Sigmoid colon (tissue), 7 donors: ENCODE results near the gene NFIB. TPM values are rescaled to one million over a fixed set of nuclear protein-coding genes. Genes with fewer than 3 reads are reported as not detected.

Experiments
- DNase-seq: peaks from one replicate; pipeline ENCODE4 v3.0.0-alpha.2; 2019
- H3K27ac ChIP-seq, 4 donors: fragments of 200-600 bp; sonication (generic); one replicate each; pipeline ENCODE4 v1.5.1; 2016 to 2019; ENCODE audit warnings: mild to moderate bottlenecking in 1 of 4
- H3K27me3 ChIP-seq, 3 donors: fragments of 200-600 bp; sonication (generic); one replicate each; pipeline ENCODE4 v1.5.1; 2019; ENCODE audit warnings: mild to moderate bottlenecking in 1 of 3
- H3K36me3 ChIP-seq, 4 donors: fragments of 200-600 bp; sonication (generic); one replicate each; pipeline ENCODE4 v1.5.1; 2016 to 2019
- H3K4me1 ChIP-seq, 4 donors: fragments of 200-600 bp; sonication (generic); one replicate each; pipeline ENCODE4 v1.5.1; 2017 to 2019
- H3K4me3 ChIP-seq, 4 donors: fragments of 200-600 bp; sonication (generic); one replicate each; pipeline ENCODE4 v1.5.1; 2017 to 2019; ENCODE audit warnings: mild to moderate bottlenecking in 2 of 4, moderate library complexity in 1 of 4
- H3K9me3 ChIP-seq, 4 donors: fragments of 200-600 bp in 3 of 4; sonication (generic) in 3 of 4; one replicate each; pipeline versions ENCODE4 v1.5.1 to v1.6.1; 2013 to 2019
- EP300 ChIP-seq, 4 donors: sonication (generic); formaldehyde crosslinking; IDR thresholded peaks; one replicate each; pipeline ENCODE4 v1.6.1; 2017; ENCODE audit warnings: antibody characterized with exemption in 4 of 4
- POLR2A ChIP-seq, 2 donors: fragments of 450-650 bp; IDR thresholded peaks; one replicate each; pipeline ENCODE4 v1.6.1; 2016; ENCODE audit warnings: antibody characterized with exemption in 2 of 2, mild to moderate bottlenecking in 2 of 2, moderate library complexity in 2 of 2
- POLR2AphosphoS5 ChIP-seq, 4 donors: sonication (generic); formaldehyde crosslinking; IDR thresholded peaks; one replicate each; pipeline ENCODE4 v1.6.1; 2017; ENCODE audit warnings: antibody characterized with exemption in 4 of 4
- WGBS, 2 donors: extraction: QIAGEN DNeasy Blood & Tissue Kit; methylation state at CpG; one replicate each; pipeline ENCODE4 v1.1.7; 2013; 5-methylcytosine and 5-hydroxymethylcytosine counted together
- intact Hi-C: fragments of 100-400 bp; cut with DNase I; formaldehyde crosslinking; loops from one replicate; pipeline ENCODE4 v1.15.1; 2023
- polyA plus RNA-seq, 3 donors: library from polyadenylated mRNA; stranded (reverse); fragments of 200-250 nt; gene quantifications; one replicate each; pipeline ENCODE4 v1.2.3, GENCODE V29; 2013
- total RNA-seq, 4 donors: library from RNA; depleted of rRNA; stranded (reverse); fragments of >200 nt; gene quantifications; one replicate each; pipeline ENCODE4 v1.1.0, GENCODE V29; 2016
- TF ChIP-seq, protein P1 (sequence below), 4 experiments: fragments of 450-650 bp in 3 of 4; fragments of 200-600 bp in 1 of 4; IDR thresholded peaks; one replicate each; pipeline ENCODE4 v1.5.1; 2016 to 2019; ENCODE audit warnings: antibody characterized with exemption in 4 of 4, mild to moderate bottlenecking in 3 of 4, moderate library complexity in 2 of 4
- donor health status: healthy with polysubstance abuse.
- donor health status: Bipolar disorder and iron deficiency.
- donor health status: healthy.

The NFIB gene
- total and polyA plus RNA-seq, 7 donors: 3.7 to 129 (median 45.3) TPM

DNA sequence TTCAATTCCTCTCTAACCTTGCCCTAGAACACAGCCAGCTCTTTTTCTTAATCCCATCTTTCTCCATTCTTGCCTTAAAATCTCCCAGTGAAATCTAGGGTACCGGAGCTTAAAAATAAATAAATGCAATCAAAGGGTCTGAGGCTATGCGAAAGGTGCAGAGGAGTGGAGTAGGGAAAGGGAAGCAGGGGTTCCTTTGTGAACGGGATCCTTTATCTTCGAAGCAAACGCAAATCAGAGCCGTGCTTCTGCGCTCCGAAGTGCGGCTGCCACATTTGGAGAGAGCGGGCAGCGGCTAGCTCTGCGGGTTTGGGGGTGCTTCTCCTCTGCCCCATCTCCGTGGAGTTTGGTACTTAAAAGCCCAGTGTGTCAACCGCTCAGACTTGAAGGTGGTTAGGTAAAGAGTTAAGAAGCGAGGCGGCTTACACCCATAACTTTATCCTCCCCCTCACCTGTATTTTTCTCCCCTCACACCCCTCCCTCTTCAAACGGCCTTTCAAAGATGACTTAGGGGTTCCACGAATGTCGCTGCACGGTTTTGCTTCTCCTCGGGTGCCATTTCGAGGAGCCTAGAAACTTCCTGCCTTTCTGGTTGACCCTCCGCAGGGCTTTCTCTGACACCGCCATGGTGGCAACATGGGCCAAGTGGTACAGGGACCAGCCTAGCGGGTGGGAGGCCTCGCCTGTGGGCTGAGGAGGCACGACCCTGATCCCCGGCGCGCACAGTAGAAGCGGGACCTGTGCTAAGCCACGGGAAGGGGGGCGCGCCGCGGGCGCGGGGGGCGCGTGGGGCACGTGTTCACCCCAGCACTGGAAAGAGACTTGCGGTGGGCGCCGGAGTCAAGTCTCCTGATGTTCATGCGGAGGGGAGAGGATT, 31.7 kb upstream of the NFIB start:
- intact Hi-C loops: no loop called here
- H3K4me3 ChIP-seq: peak overlapping the region in 3 of 4 donors; percentile 43 to 56 (median 51)
- peaks cover 6 to 77% (median 49%) of the 10 kb centered on the region in 3 donors for H3K27me3 ChIP-seq

DNA sequence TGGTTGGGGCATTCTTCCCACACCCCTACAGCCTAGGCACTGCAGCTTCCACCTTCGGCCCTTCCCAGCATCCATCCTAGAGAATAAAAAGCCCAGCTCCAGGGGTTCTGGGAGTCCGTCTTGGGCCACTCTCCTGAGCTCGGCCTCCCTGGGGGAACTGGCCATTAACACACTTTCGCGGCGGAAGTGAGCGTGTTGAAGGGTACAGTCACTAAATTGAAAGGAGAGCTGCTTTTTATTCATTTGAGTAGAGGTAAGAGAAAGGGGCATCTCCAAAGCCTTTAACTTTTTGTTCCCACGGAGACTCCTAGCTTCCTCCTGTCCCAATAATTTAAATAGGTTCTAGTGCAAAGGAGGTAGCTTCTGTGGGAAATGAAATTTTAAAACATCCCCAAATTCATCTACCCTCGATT, 31.0 kb upstream of the NFIB start:
- no peaks in the 10 kb centered on the region for H3K9me3 ChIP-seq
- 24 to 32% methylated on average over 9 of the region's 9 CpGs for WGBS, 2 donors
- peak overlapping the region; percentile 53 to 83 (median 74) for H3K27ac ChIP-seq
- intact Hi-C loops: no loop called here
- no peak overlapping the region for H3K4me3 ChIP-seq
- H3K4me1 ChIP-seq: peaks cover 0 to 79% (median 60%) of the 10 kb centered on the region in 4 donors
- H3K27me3 ChIP-seq: peaks cover 6 to 71% (median 48%) of the 10 kb centered on the region in 3 donors
- TF ChIP-seq EP300 (IDR thresholded peaks at IDR 0.05) (no peak), POLR2A (IDR thresholded peaks at IDR 0.05) (no peak), POLR2AphosphoS5 (IDR thresholded peaks at IDR 0.05) (no peak)
- TF ChIP-seq, protein P1, sequence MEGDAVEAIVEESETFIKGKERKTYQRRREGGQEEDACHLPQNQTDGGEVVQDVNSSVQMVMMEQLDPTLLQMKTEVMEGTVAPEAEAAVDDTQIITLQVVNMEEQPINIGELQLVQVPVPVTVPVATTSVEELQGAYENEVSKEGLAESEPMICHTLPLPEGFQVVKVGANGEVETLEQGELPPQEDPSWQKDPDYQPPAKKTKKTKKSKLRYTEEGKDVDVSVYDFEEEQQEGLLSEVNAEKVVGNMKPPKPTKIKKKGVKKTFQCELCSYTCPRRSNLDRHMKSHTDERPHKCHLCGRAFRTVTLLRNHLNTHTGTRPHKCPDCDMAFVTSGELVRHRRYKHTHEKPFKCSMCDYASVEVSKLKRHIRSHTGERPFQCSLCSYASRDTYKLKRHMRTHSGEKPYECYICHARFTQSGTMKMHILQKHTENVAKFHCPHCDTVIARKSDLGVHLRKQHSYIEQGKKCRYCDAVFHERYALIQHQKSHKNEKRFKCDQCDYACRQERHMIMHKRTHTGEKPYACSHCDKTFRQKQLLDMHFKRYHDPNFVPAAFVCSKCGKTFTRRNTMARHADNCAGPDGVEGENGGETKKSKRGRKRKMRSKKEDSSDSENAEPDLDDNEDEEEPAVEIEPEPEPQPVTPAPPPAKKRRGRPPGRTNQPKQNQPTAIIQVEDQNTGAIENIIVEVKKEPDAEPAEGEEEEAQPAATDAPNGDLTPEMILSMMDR (IDR thresholded peaks at IDR 0.05): no peak
- H3K36me3 ChIP-seq: no peaks in the 10 kb centered on the region
- DNase-seq: no peak

More for the DNA sequence above, 31.7 kb upstream of the NFIB start:
- H3K4me1 ChIP-seq: peaks cover 0 to 85% (median 59%) of the 10 kb centered on the region in 4 donors
- peak overlapping the region; percentile 74 to 83 (median 79) for H3K27ac ChIP-seq
- H3K9me3 ChIP-seq: no peaks in the 10 kb centered on the region
- no peak for DNase-seq
- no peak for TF ChIP-seq POLR2A (IDR thresholded peaks at IDR 0.05)
- TF ChIP-seq, protein P1 (IDR thresholded peaks at IDR 0.05): no peak
- 8 to 12% methylated on average over 45 of the region's 45 CpGs for WGBS, 2 donors
- H3K36me3 ChIP-seq: no peaks in the 10 kb centered on the region

DNA sequence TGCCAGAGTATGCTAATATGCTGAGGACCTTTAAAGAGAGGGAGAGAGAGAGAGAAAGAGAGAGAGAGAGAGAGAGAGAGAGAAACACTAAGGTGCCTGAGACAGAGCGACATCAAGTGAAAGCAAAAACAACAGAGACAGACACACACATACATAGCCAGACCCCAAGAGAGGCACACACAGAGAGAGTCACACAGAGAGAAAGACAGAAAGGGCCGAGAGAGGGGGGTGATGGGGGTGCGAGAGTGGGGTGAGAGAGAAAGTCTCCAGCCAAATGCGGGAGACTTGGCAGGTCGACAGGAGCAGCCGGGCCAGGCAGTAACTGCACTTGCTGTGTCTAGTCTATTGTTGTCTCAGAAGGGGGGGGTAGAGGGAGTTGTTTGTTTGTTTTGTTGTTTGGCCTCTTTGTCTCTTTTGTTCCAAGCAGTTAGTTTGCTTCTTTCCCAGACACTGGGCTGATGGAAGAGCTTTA, 30.1 kb upstream of the NFIB start:
- H3K27me3 ChIP-seq: peaks cover 6 to 62% (median 39%) of the 10 kb centered on the region in 3 donors
- peaks cover 0 to 70% (median 54%) of the 10 kb centered on the region in 4 donors for H3K4me1 ChIP-seq
- no peak for DNase-seq
- H3K4me3 ChIP-seq: peak overlapping the region in 3 of 4 donors; percentile 15 to 29 (median 17)
- H3K27ac ChIP-seq: peak overlapping the region; percentile 53 to 83 (median 74)
- intact Hi-C loops: no loop called here
- H3K36me3 ChIP-seq: no peaks in the 10 kb centered on the region
- TF ChIP-seq POLR2AphosphoS5 (IDR thresholded peaks at IDR 0.05) (no peak), POLR2A (IDR thresholded peaks at IDR 0.05) (no peak), EP300 (IDR thresholded peaks at IDR 0.05) (no peak)
- TF ChIP-seq, protein P1 (IDR thresholded peaks at IDR 0.05): no peak
- 17 to 51% methylated on average over 6 of the region's 6 CpGs for WGBS, 2 donors
- no peaks in the 10 kb centered on the region for H3K9me3 ChIP-seq

DNA sequence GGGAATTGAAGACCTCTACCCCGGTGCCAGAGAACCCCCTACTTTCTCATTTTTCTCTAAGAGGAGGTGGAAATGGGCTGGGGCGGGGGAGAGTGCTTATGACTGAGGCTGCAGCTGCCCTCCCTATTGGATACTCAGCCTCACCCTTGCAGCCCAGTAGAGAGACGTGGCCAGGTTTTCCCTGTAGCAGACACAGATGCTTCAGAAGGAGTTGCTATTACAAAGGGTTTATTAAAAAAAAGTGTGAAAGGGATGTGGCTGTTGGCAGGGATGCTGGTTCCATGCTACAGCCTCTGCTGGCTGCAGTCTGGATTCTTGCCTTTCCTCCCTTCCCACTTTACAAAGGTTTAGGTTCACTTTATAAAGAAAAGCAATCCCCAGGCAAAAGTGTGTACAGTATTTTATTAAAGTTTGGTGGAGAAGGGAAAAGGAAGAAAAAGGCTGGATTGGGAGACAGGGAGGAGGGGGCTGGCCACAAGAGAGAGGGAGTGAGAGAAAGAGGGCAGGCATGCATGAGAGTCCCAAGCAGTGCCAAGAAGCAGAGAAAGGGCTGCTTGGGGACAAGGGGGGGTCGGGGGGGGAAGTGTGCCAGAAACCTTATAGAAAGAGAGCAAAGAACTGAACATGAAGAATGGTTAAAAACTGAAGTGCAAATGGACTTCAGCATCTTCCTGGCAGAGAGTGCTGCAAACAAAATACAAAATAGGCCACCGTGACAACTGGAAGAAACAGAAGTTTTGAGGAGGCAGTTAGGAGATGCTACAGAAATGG, 29.5 kb upstream of the NFIB start:
- DNase-seq: no peak
- Histone ChIP-seq H3K27ac (peak overlapping the region; percentile 53 to 83 (median 74)), H3K27me3 (peaks cover under 1 to 56% (median 35%) of the 10 kb centered on the region in 3 donors), H3K36me3 (no peaks in the 10 kb centered on the region), H3K4me3 (peak overlapping the region in 3 of 4 donors; percentile 15 to 29 (median 17)), H3K4me1 (peaks cover 0 to 64% (median 48%) of the 10 kb centered on the region in 4 donors), H3K9me3 (no peaks in the 10 kb centered on the region)
- TF ChIP-seq POLR2AphosphoS5 (IDR thresholded peaks at IDR 0.05): no peak
- TF ChIP-seq, protein P1 (IDR thresholded peaks at IDR 0.05): no peak
- TF ChIP-seq POLR2A (IDR thresholded peaks at IDR 0.05): no peak
- no peak for TF ChIP-seq EP300 (IDR thresholded peaks at IDR 0.05)
- intact Hi-C loops: no loop called here
- whole genome bisulfite sequencing, 2 donors: 39 to 50% methylated on average over 5 of the region's 5 CpGs
